Tibial nerve (tissue), 4 donors: ENCODE results near the gene MINPP1. TPM values are rescaled to one million over a fixed set of nuclear protein-coding genes. Genes with fewer than 3 reads are reported as not detected.

Source experiments
- DNase-seq, 2 donors: peaks; one replicate each; pipeline ENCODE4 v3.0.0-alpha.2; 2019; ENCODE audit warnings: low spot score in 2 of 2
- H3K27ac ChIP-seq, 4 donors: fragments of 200-600 bp; sonication (generic) in 3 of 4; one replicate each; pipeline ENCODE4 v1.5.1; 2017 to 2019; ENCODE audit warnings: mild to moderate bottlenecking in 1 of 4
- H3K27me3 ChIP-seq, 2 donors: fragments of 200-600 bp; sonication (generic) in 1 of 2; one replicate each; pipeline versions ENCODE4 v1.5.1 to v1.6.0; 2017 to 2019
- H3K36me3 ChIP-seq, 3 donors: fragments of 200-600 bp; sonication (generic); one replicate each; pipeline ENCODE4 v1.5.1; 2018 to 2019
- H3K4me1 ChIP-seq, 4 donors: fragments of 200-600 bp; sonication (generic) in 3 of 4; one replicate each; pipeline ENCODE4 v1.5.1; 2017 to 2019
- H3K4me3 ChIP-seq, 4 donors: fragments of 200-600 bp; sonication (generic) in 3 of 4; one replicate each; pipeline ENCODE4 v1.5.1; 2017 to 2019; ENCODE audit warnings: mild to moderate bottlenecking in 1 of 4, moderate library complexity in 1 of 4
- H3K9me3 ChIP-seq, 4 donors: fragments of 200-600 bp; sonication (generic) in 3 of 4; one replicate each; pipeline ENCODE4 v1.5.1; 2017 to 2019
- CTCF ChIP-seq, 5 experiments: fragments of 200-600 bp in 3 of 5; fragments of 450-650 bp in 2 of 5; sonication (generic) in 3 of 5; IDR thresholded peaks; one replicate each; pipeline ENCODE4 v1.5.1; 2016 to 2019; ENCODE audit warnings: antibody characterized with exemption in 5 of 5, mild to moderate bottlenecking in 3 of 5, moderate library complexity in 2 of 5
- EP300 ChIP-seq, 2 donors: sonication (generic); formaldehyde crosslinking; IDR thresholded peaks; one replicate each; pipeline ENCODE4 v1.6.1; 2017; ENCODE audit warnings: antibody characterized with exemption in 2 of 2, mild to moderate bottlenecking in 1 of 2
- POLR2A ChIP-seq, 2 donors: fragments of 450-650 bp; IDR thresholded peaks; one replicate each; pipeline ENCODE4 v1.6.1; 2017; ENCODE audit warnings: antibody characterized with exemption in 2 of 2, mild to moderate bottlenecking in 2 of 2, moderate library complexity in 2 of 2
- WGBS, 2 donors: methylation state at CpG; one replicate each; pipeline ENCODE4 v1.1.5; 2018; 5-methylcytosine and 5-hydroxymethylcytosine counted together
- total RNA-seq, 4 donors: library from RNA; depleted of rRNA; stranded (reverse); fragments of >200 nt; gene quantifications; one replicate each; pipeline ENCODE4 v1.1.0, GENCODE V29; 2016

The MINPP1 gene
- total RNA-seq, 4 donors from 2014 or later = 11.1 to 18.8 (median 13.5) TPM

GRCh38 chr10:87578160-87578841 lies 73.6 kb downstream of the MINPP1 start:
- no peaks in the 10 kb centered on the region for H3K36me3 ChIP-seq
- H3K9me3 ChIP-seq = no peaks in the 10 kb centered on the region
- H3K4me1 ChIP-seq = peaks cover 0 to 13% (median 0%) of the 10 kb centered on the region in 4 donors
- DNase-seq = no peak
- peak overlapping the region in 1 of 4 donors; percentile 44 for H3K27ac ChIP-seq
- H3K4me3 ChIP-seq = no peak overlapping the region
- 86 to 87% methylated on average over 5 of the region's 5 CpGs for WGBS, 2 donors
- H3K27me3 ChIP-seq = no peaks in the 10 kb centered on the region
- no peak for TF ChIP-seq EP300 (IDR thresholded peaks at IDR 0.05)
- TF ChIP-seq POLR2A (IDR thresholded peaks at IDR 0.05) = no peak
- TF ChIP-seq CTCF (IDR thresholded peaks at IDR 0.05) = no peak

- Histone ChIP-seq H3K27me3 (no peaks in the 10 kb centered on the region), H3K4me1 (peaks cover 0 to 13% (median 0%) of the 10 kb centered on the region in 4 donors), H3K27ac (peak overlapping the region in 1 of 4 donors; percentile 44), H3K9me3 (no peaks in the 10 kb centered on the region), H3K36me3 (no peaks in the 10 kb centered on the region), H3K4me3 (no peak overlapping the region)
- WGBS, 2 donors = 32 to 43% methylated on average over 11 of the region's 11 CpGs
- no peak for DNase-seq
- TF ChIP-seq CTCF (IDR thresholded peaks at IDR 0.05) (no peak), EP300 (IDR thresholded peaks at IDR 0.05) (no peak), POLR2A (IDR thresholded peaks at IDR 0.05) (no peak)
These were observed 74.2 kb downstream of the MINPP1 start for GRCh38 chr10:87578842-87579401.

- no peak for TF ChIP-seq POLR2A (IDR thresholded peaks at IDR 0.05)
- TF ChIP-seq CTCF (IDR thresholded peaks at IDR 0.05) = no peak
- no peak for TF ChIP-seq EP300 (IDR thresholded peaks at IDR 0.05)
- H3K27ac ChIP-seq = peak overlapping the region in 1 of 4 donors; percentile 44
- no peaks in the 10 kb centered on the region for H3K27me3 ChIP-seq
- H3K4me3 ChIP-seq = no peak overlapping the region
- no peaks in the 10 kb centered on the region for H3K9me3 ChIP-seq
- H3K4me1 ChIP-seq = peaks cover 0 to 13% (median 0%) of the 10 kb centered on the region in 4 donors
- DNase-seq = no peak
- 13 to 16% methylated on average over 1 of the region's 1 CpG for WGBS, 2 donors
- no peaks in the 10 kb centered on the region for H3K36me3 ChIP-seq
These were observed 74.9 kb downstream of the MINPP1 start for GRCh38 chr10:87579563-87579962.

- TF ChIP-seq POLR2A (IDR thresholded peaks at IDR 0.05) = no peak
- H3K9me3 ChIP-seq = no peaks in the 10 kb centered on the region
- H3K36me3 ChIP-seq = no peaks in the 10 kb centered on the region
- no peak overlapping the region for H3K4me3 ChIP-seq
- no peaks in the 10 kb centered on the region for H3K27me3 ChIP-seq
- DNase-seq = no peak
- WGBS, 2 donors = 55 to 56% methylated on average over 1 of the region's 1 CpG
- H3K4me1 ChIP-seq = peaks cover 0 to 13% (median 0%) of the 10 kb centered on the region in 4 donors
- H3K27ac ChIP-seq = no peak overlapping the region
These were observed 75.3 kb downstream of the MINPP1 start for GRCh38 chr10:87580016-87580415.

- Histone ChIP-seq H3K36me3 (no peaks in the 10 kb centered on the region), H3K27me3 (no peaks in the 10 kb centered on the region), H3K4me3 (no peak overlapping the region), H3K27ac (no peak overlapping the region), H3K9me3 (no peaks in the 10 kb centered on the region), H3K4me1 (no peaks in the 10 kb centered on the region)
- 87 to 88% methylated on average over 5 of the region's 5 CpGs for WGBS, 2 donors
- TF ChIP-seq EP300 (IDR thresholded peaks at IDR 0.05) (no peak), POLR2A (IDR thresholded peaks at IDR 0.05) (no peak)
- DNase-seq = no peak
These were observed 81.1 kb downstream of the MINPP1 start for GRCh38 chr10:87585565-87586514.
